Measurements from ENCODE around the gene GPC5.

- TF ChIP-seq CTCF (IDR thresholded peaks at IDR 0.05; ENCODE audit: low read depth, low read length) (no peak), EZH2phosphoT487 (IDR thresholded peaks at IDR 0.05; ENCODE audit: low read depth) (no peak)
These were observed 873.8 kb downstream of the GPC5 start for GRCh38 chr13:92272177-92272576.

All from OCI-LY3 (cell line).